Panc1 (cell line): ENCODE data around the gene OBP2A. TPM values are rescaled to one million over a fixed set of nuclear protein-coding genes. Genes with fewer than 3 reads are reported as not detected.

Experiments
- ATAC-seq: fragments of 200-7000 bp; cut with Tn5 transposase; 2 replicates; pipeline ENCODE4 v1.9.1; 2020; ENCODE audit warnings: mild to moderate bottlenecking, moderate library complexity
- BruUV-seq: library from RNA; stranded (reverse); fragments of 400-500 nt; replicated peaks from 2 replicates; lab custom pipeline; 2021; lab: Mats Ljungman, UMichigan
- CTCF ChIA-PET: fragments of 300-600 bp; sonication (Branson Sonifier 250); formaldehyde crosslinking; loops from one replicate; lab custom pipeline; 2022; ENCODE audit warnings: antibody characterized with exemption; lab: Charles Lee
- POLR2A ChIA-PET: fragments of 300-600 bp; sonication (Branson Sonifier 250); formaldehyde crosslinking; loops from one replicate; lab custom pipeline; 2022; ENCODE audit warnings: antibody characterized with exemption; lab: Charles Lee
- DNase-seq: peaks from one replicate; pipeline ENCODE4 v3.0.0-alpha.2; 2010; ENCODE audit warnings: low read depth, low spot score
- H3K27ac ChIP-seq: 2 replicates; pipeline ENCODE4 v1.5.1; 2011; ENCODE audit warnings: mild to moderate bottlenecking, low read length, inconsistent platforms
- H3K27me3 ChIP-seq: fragments of 200-500 bp; sonication (Bioruptor generic); 2 replicates; pipeline ENCODE4 v1.6.0; 2014; ENCODE audit warnings: low read length, inconsistent platforms; ENCODE audit not compliant: control insufficient read depth, insufficient read depth
- H3K36me3 ChIP-seq: fragments of 200-500 bp; sonication (Bioruptor generic); 2 replicates; pipeline ENCODE4 v1.5.1; 2014; ENCODE audit warnings: inconsistent platforms, mild to moderate bottlenecking, low read length, moderate library complexity; ENCODE audit not compliant: control insufficient read depth, insufficient read depth
- H3K4me1 ChIP-seq: 2 replicates; pipeline ENCODE4 v1.5.1; 2011; ENCODE audit warnings: inconsistent platforms, mild to moderate bottlenecking, low read length, moderate library complexity; ENCODE audit not compliant: control insufficient read depth, insufficient read depth
- H3K4me3 ChIP-seq, 2 experiments: 2 replicates each; pipeline ENCODE4 v1.5.1; 2011 to 2012; ENCODE audit warnings: low read depth in 2 of 2, low read length in 2 of 2, mild to moderate bottlenecking in 2 of 2, inconsistent platforms in 1 of 2, moderate library complexity in 1 of 2
- H3K9me3 ChIP-seq: fragments of 200-500 bp; sonication (Bioruptor generic); 2 replicates; pipeline ENCODE4 v1.5.1; 2014; ENCODE audit warnings: low read depth, mild to moderate bottlenecking, inconsistent platforms, low read length, moderate library complexity; ENCODE audit not compliant: control insufficient read depth, insufficient read depth
- POLR2AphosphoS5 ChIP-seq: IDR thresholded peaks from 2 replicates; pipeline ENCODE4 v1.6.1; 2012; ENCODE audit warnings: mild to moderate bottlenecking, low read depth, low read length, moderate library complexity
- SIN3A ChIP-seq: IDR thresholded peaks from 2 replicates; pipeline ENCODE4 v1.6.1; 2012; ENCODE audit warnings: low read depth, mild to moderate bottlenecking, low read length, moderate library complexity, borderline replicate concordance; ENCODE audit not compliant: insufficient read depth
- TCF7L2 ChIP-seq: IDR thresholded peaks from 2 replicates; pipeline ENCODE4 v1.6.1; 2011; ENCODE audit warnings: mild to moderate bottlenecking, low read depth, low read length, inconsistent platforms
- in situ Hi-C: cut with HindIII; loops from 2 replicates; pipeline ENCODE4 v1.10.0; 2016; ENCODE audit warnings: low sequenced_read_pairs, low pct_unique_long_range_greater_than_20kb
- intact Hi-C: fragments of 100-400 bp; cut with micrococcal nuclease; formaldehyde crosslinking; loops from one replicate; pipeline ENCODE4 v1.10.0; 2022; ENCODE audit not compliant: unreplicated experiment
- total RNA-seq: library from RNA; stranded (reverse); gene quantifications from one replicate; pipeline ENCODE4 v1.2.1, GENCODE V29; 2021; ENCODE audit not compliant: unreplicated experiment
- TF ChIP-seq, protein P1 (sequence below): fragments of 450-650 bp; IDR thresholded peaks from 2 replicates; pipeline ENCODE4 v1.5.1; 2017; ENCODE audit warnings: mild to moderate bottlenecking
- TF ChIP-seq, protein P2 (sequence below), 2 experiments: IDR thresholded peaks; 2 replicates each; pipeline ENCODE4 v1.6.1; 2011 to 2012; ENCODE audit warnings: low read depth in 2 of 2, control low read depth in 1 of 2, low read length in 1 of 2, mild to moderate bottlenecking in 1 of 2, moderate library complexity in 1 of 2; ENCODE audit not compliant: insufficient read depth in 1 of 2

Gene OBP2A
- total RNA-seq, 1 experiment from 2014 or later, result not detected

DNA sequence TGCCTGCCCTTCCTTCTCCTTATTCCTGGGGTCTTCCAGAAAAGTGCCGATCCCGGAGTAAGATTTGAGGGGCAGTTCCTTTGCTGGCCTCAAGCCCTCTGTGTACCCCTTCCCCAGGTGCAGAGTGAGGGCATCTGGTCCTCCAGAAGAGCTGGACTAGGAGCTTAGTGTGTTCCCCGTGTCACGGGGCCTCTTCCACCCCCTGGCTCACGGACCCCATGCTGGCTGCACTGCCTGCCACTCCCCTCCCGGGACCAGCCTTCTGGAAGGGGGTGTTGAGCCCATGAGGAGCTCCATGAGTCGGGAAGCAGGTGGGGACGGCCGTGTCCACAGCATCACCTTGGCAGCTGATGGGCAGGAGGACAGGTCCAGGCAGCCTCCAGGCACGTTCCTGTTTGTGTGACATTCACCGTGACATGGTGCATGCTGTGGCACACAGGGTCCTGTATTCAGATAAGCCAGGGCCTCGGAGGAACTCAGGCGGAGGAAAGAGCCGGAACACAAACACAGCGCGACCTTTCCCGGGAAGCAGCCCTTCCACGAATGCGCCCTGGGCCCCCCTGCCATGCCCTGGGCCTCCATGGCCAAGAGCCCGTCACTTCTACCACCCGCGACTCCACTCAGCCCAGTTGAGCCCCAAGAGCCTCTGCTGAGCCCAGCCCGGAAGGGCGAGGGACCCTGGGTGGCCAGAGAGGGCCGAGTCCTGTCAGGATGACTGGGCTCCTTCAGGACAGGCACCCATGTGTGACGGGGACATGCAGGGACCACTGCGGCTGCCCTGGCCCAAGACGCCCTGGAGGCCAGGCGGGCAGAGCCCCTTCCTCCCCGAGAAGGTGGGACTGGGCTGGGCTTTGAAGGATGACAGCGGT, 30.6 kb upstream of the OBP2A start:
- H3K9me3 ChIP-seq, result no peaks in the 10 kb centered on the region
- no TSS peak for BruUV-seq
- H3K36me3 ChIP-seq, result no peaks in the 10 kb centered on the region
- no peak for DNase-seq
- no peak for ATAC-seq
- TF ChIP-seq POLR2AphosphoS5, result no peak
- TF ChIP-seq SIN3A, result no peak
- TF ChIP-seq, protein P1, sequence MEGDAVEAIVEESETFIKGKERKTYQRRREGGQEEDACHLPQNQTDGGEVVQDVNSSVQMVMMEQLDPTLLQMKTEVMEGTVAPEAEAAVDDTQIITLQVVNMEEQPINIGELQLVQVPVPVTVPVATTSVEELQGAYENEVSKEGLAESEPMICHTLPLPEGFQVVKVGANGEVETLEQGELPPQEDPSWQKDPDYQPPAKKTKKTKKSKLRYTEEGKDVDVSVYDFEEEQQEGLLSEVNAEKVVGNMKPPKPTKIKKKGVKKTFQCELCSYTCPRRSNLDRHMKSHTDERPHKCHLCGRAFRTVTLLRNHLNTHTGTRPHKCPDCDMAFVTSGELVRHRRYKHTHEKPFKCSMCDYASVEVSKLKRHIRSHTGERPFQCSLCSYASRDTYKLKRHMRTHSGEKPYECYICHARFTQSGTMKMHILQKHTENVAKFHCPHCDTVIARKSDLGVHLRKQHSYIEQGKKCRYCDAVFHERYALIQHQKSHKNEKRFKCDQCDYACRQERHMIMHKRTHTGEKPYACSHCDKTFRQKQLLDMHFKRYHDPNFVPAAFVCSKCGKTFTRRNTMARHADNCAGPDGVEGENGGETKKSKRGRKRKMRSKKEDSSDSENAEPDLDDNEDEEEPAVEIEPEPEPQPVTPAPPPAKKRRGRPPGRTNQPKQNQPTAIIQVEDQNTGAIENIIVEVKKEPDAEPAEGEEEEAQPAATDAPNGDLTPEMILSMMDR, result no peak
- TF ChIP-seq, protein P2, sequence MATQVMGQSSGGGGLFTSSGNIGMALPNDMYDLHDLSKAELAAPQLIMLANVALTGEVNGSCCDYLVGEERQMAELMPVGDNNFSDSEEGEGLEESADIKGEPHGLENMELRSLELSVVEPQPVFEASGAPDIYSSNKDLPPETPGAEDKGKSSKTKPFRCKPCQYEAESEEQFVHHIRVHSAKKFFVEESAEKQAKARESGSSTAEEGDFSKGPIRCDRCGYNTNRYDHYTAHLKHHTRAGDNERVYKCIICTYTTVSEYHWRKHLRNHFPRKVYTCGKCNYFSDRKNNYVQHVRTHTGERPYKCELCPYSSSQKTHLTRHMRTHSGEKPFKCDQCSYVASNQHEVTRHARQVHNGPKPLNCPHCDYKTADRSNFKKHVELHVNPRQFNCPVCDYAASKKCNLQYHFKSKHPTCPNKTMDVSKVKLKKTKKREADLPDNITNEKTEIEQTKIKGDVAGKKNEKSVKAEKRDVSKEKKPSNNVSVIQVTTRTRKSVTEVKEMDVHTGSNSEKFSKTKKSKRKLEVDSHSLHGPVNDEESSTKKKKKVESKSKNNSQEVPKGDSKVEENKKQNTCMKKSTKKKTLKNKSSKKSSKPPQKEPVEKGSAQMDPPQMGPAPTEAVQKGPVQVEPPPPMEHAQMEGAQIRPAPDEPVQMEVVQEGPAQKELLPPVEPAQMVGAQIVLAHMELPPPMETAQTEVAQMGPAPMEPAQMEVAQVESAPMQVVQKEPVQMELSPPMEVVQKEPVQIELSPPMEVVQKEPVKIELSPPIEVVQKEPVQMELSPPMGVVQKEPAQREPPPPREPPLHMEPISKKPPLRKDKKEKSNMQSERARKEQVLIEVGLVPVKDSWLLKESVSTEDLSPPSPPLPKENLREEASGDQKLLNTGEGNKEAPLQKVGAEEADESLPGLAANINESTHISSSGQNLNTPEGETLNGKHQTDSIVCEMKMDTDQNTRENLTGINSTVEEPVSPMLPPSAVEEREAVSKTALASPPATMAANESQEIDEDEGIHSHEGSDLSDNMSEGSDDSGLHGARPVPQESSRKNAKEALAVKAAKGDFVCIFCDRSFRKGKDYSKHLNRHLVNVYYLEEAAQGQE (IDR thresholded peaks at IDR 0.05; ENCODE audit: insufficient read depth in 1 of 2, low read depth in 2 of 2, low read length in 1 of 2), result no peak
- no peak for TF ChIP-seq TCF7L2
- no peak overlapping the region for H3K27ac ChIP-seq
- H3K27me3 ChIP-seq, result no peaks in the 10 kb centered on the region
- in situ Hi-C loops (no loop called here), intact Hi-C loops (no loop called here)
- CTCF ChIA-PET, result no interaction called here
- no peak overlapping the region for H3K4me3 ChIP-seq
- no peaks in the 10 kb centered on the region for H3K4me1 ChIP-seq
- POLR2A ChIA-PET, result no interaction called here

DNA sequence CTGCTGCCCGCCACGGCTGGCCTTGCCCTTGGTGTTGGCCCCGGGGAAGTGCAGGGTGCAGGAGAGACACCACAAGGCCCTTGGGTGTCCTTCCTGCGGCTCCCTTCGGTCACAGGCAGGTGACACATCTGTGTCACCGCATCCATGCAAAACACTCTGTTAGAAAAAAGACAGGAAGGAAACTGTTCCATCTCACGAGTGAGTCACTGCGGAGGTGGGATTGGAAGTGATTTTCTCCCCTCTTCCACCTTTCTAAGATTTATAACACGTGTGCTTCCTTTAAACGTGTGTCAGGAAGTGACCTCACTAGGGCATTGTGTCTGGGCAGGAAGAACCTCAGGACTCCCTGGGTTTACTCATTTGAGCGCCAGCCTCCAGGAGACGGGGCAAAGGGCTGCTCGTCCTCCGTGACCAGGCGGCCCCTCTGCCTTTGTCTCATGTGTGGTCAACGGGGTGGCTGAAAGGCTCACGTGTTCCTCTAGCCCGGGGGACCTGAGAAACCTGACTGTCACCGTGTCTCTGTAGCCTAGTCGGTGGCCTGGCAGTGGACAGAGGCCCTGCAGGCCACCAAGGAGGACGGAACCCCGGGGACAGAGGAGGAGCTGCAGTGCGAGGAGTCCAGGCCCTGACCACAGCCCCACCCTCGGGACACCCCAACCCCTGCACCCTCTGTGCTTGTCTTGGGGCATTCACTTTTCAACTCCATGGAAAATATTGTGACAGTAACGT, 29.6 kb upstream of the OBP2A start:
- in situ Hi-C loops, result no loop called here
- no peak for ATAC-seq
- TF ChIP-seq, protein P1, result no peak
- TF ChIP-seq TCF7L2 (no peak), POLR2AphosphoS5 (no peak), SIN3A (no peak)
- TF ChIP-seq, protein P2 (IDR thresholded peaks at IDR 0.05; ENCODE audit: insufficient read depth in 1 of 2, low read depth in 2 of 2, low read length in 1 of 2), result no peak
- BruUV-seq, result no TSS peak
- no peaks in the 10 kb centered on the region for H3K36me3 ChIP-seq
- POLR2A ChIA-PET, result no interaction called here
- no peaks in the 10 kb centered on the region for H3K9me3 ChIP-seq
- H3K4me3 ChIP-seq, result no peak overlapping the region
- H3K27ac ChIP-seq, result no peak overlapping the region
- no peaks in the 10 kb centered on the region for H3K4me1 ChIP-seq
- no peaks in the 10 kb centered on the region for H3K27me3 ChIP-seq
- CTCF ChIA-PET, result no interaction called here
- DNase-seq, result no peak
- intact Hi-C loops, result no loop called here
